Neutrophil (primary cell): ENCODE results near the gene C11orf65.

ENCODE experiments used
- H3K27ac ChIP-seq: fragments of 200-600 bp; sonication (generic); 2 replicates; pipeline ENCODE4 v1.5.1; 2016; ENCODE audit warnings: mild to moderate bottlenecking, moderate library complexity
- H3K27me3 ChIP-seq: fragments of 200-600 bp; sonication (generic); 2 replicates; pipeline ENCODE4 v1.6.0; 2016; ENCODE audit warnings: mild to moderate bottlenecking
- H3K36me3 ChIP-seq: fragments of 200-600 bp; sonication (generic); 2 replicates; pipeline ENCODE4 v1.5.1; 2017
- H3K4me1 ChIP-seq, 2 experiments: fragments of 200-600 bp in 1 of 2; sonication (generic) in 1 of 2; 1 replicate in 1 of 2; 2 replicates in 1 of 2; pipeline versions ENCODE4 v1.5.1 to v1.6.1; 2013 to 2016; ENCODE audit warnings: low read depth in 1 of 2, low read length in 1 of 2, mild to moderate bottlenecking in 1 of 2, moderate library complexity in 1 of 2; ENCODE audit not compliant: control insufficient read depth in 1 of 2, insufficient read depth in 1 of 2
- H3K4me3 ChIP-seq, 2 experiments: fragments of 200-600 bp in 1 of 2; sonication (generic) in 1 of 2; 1 replicate in 1 of 2; 2 replicates in 1 of 2; pipeline ENCODE4 v1.5.1; 2013 to 2016; ENCODE audit warnings: low read depth in 1 of 2, low read length in 1 of 2, mild to moderate bottlenecking in 1 of 2, moderate library complexity in 1 of 2
- H3K9me3 ChIP-seq: fragments of 200-600 bp; sonication (generic); 2 replicates; pipeline ENCODE4 v1.5.1; 2016
- TF ChIP-seq, protein P1 (sequence below): fragments of 200-600 bp; sonication (generic); IDR thresholded peaks from 2 replicates; pipeline ENCODE4 v1.5.1; 2016; ENCODE audit warnings: antibody characterized with exemption

C11orf65 gene, protein sequence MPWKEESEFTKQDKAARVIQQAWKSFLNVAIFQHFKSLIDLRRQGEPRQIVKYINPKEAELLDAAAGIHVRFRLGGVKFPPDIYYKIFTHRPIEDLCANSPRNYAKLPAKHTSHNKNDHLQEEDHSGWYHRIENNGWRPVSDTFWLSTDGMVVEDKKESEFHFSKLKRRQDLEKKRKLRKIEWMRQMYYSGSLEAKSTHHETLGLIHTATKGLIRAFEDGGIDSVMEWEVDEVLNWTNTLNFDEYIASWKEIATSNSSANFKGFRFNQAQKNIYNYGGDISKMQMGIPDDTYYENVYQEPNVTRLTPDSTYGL

DNA sequence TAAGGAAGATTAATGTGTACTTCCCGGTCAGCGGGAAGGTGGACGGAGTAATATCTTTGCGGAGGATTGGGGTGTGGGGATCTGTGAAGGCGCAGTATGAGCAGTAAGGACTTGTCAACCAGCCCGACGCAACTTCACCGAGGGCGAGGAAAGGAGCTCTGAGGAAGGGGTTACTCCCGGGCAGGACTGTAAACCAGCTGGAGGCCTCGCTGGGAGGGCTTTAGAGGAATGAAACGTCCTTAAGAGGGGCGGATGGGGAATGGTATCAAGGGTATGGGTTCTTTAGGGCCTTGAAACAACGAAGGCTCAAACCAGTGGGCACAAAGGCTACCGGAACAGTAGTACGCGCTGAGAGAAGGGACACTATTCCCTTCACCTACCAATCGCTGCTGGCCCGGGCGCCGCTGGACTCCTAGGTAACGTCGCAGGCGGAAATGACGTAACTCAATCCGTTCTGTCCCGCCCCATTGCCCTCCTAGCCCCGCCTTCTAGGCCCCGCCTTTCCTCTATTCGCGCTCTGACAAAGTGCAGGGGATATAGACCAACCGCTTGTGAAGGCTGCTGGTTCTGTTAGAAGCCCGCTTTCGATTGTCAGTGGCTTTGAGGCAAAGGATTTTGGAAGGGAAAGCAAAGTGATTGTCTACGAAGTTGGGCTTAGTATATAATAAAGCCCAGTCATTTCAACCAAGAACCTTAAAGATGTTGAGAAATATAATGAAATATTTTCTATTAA lies at the start of gene C11orf65:
C11orf65 (minus strand) TSS at position 439 of the 733 bp plus-strand sequence. CDS start 5,970 bp downstream, outside the sequence.
- TF ChIP-seq, protein P1, sequence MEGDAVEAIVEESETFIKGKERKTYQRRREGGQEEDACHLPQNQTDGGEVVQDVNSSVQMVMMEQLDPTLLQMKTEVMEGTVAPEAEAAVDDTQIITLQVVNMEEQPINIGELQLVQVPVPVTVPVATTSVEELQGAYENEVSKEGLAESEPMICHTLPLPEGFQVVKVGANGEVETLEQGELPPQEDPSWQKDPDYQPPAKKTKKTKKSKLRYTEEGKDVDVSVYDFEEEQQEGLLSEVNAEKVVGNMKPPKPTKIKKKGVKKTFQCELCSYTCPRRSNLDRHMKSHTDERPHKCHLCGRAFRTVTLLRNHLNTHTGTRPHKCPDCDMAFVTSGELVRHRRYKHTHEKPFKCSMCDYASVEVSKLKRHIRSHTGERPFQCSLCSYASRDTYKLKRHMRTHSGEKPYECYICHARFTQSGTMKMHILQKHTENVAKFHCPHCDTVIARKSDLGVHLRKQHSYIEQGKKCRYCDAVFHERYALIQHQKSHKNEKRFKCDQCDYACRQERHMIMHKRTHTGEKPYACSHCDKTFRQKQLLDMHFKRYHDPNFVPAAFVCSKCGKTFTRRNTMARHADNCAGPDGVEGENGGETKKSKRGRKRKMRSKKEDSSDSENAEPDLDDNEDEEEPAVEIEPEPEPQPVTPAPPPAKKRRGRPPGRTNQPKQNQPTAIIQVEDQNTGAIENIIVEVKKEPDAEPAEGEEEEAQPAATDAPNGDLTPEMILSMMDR = peak; percentile 16
- Histone ChIP-seq H3K36me3 (no peaks in the 10 kb centered on the region), H3K27ac (peak within 1 kb of the TSS; percentile 92), H3K4me1 (peaks cover 16% of the 10 kb centered on the region in 2 experiments), H3K9me3 (no peaks in the 10 kb centered on the region), H3K27me3 (no peaks in the 10 kb centered on the region), H3K4me3 (peak within 1 kb of the TSS; percentile 78 to 98)

DNA sequence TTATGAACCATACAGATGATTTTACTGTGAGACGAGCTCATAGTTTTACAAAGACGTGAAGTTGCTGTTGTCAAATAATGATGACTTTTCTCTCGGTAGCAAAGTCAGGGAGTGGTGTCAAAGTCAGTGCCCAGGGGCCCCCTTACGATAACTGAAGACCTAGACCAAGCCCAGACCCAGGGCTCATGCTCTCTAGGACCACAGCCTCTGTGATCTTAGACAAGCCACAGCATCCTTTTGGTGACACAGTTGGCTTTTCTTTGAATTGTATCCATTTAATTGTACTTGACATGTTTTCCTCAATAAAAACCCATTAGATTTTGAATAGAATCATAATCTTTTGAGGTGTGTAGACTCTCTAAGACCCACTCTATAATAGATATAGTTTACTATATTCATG lies 48.8 kb upstream of the C11orf65 start:
- no peaks in the 10 kb centered on the region for H3K9me3 ChIP-seq
- H3K4me1 ChIP-seq = no peaks in the 10 kb centered on the region
- no peaks in the 10 kb centered on the region for H3K27me3 ChIP-seq
- TF ChIP-seq, protein P1 = no peak
- no peak overlapping the region for H3K27ac ChIP-seq
- no peak overlapping the region for H3K4me3 ChIP-seq
- H3K36me3 ChIP-seq = no peaks in the 10 kb centered on the region

DNA sequence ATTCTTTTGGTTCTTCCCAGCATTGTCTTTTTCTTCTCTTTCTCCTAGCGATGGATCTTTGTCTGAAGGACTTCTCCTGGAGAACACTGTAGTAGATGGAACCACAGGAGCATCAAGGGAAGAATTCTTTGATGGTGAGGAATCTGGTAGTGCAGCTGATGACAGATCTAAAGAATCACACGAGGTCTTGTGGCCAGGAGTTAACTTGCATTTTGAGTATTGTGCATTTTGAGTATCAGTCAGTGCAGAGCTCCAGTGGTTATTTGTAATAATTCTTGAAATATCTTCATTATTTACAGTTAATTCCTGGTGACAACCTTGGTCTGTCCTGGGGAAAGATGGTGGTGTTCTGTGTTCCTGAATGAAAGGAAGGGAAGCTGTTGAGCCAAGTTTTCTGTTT lies 45.4 kb upstream of the C11orf65 start:
- no peaks in the 10 kb centered on the region for H3K4me1 ChIP-seq
- no peaks in the 10 kb centered on the region for H3K9me3 ChIP-seq
- TF ChIP-seq, protein P1 = no peak
- H3K4me3 ChIP-seq = no peak overlapping the region
- H3K36me3 ChIP-seq = no peaks in the 10 kb centered on the region
- no peaks in the 10 kb centered on the region for H3K27me3 ChIP-seq
- H3K27ac ChIP-seq = no peak overlapping the region

DNA sequence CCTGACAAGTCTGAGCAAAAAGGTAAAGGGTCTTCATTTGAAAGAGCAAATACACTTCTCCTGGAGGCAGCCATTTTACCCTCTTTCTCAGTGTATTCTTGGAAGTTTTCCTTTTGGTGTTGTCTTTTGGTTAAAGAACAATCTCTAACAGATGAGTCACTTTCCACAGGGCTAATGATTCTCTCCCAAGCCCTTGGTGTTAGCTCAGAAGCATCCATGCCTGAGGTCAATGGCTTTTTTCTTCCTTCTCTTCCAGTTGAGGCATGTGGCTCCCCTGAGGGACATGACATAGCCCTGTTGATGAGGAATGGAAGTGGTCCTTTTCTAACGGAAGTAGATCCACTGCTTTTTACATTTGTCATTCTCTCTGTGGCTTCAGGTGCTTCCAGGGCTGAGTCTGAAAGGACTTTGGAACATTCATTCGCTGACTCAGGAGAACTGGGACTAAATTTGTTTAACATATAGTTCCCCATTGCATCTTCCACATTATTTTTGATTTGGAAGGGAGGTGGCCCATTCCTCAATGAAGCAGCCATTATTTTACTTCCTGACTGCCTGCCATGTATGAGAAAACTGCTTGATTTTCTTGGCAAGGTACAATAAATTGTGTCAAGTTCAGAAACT lies 44.6 kb upstream of the C11orf65 start:
- Histone ChIP-seq H3K4me1 (no peaks in the 10 kb centered on the region), H3K4me3 (no peak overlapping the region), H3K9me3 (no peaks in the 10 kb centered on the region), H3K27ac (no peak overlapping the region), H3K36me3 (no peaks in the 10 kb centered on the region), H3K27me3 (no peaks in the 10 kb centered on the region)
- TF ChIP-seq, protein P1 = no peak

DNA sequence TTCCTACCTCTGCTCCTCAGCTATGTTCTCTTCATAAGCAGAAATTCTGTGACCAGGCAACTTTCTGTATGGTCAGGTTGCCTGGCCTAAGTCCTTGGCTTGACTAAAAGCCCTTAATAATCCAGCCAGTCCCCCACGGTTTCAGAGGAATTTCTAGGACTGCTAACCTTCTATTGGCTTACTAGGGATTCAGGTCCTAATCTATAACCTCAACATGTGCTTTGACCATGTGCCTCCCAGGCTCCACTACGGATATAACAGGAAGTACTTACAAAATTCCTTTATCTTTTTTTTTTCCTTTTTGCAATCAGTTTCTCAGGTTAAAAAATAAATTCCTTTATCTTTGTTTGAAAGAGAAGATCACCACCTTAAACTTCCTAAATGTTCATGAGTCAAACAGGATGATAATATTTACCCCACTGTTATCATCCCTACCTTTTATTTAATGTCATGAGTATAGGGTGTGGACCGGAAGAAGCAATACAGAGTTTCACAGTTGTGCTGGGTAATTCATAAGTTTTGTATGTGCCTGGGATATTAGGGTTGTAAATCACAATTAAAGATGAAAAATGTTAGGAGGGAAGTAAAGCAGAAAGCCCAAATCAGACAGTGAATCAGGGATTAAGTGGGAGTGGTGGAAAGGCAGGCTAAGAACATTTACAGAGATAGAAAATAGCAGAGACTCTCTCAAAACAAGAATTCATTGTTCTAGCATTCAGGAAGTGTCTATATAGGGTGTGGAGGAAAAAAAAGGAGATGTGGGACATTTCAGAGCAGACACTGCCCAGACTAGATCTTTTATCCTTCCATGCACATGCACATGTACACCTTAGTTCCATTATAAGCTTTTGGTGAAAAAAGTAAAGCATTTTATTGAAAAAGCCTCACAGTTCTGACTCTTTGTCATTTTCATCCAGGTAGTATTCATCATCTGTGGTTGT lies 41.6 kb upstream of the C11orf65 start:
- Histone ChIP-seq H3K27ac (no peak overlapping the region), H3K4me3 (no peak overlapping the region), H3K27me3 (no peaks in the 10 kb centered on the region), H3K4me1 (no peaks in the 10 kb centered on the region), H3K9me3 (no peaks in the 10 kb centered on the region), H3K36me3 (no peaks in the 10 kb centered on the region)
- TF ChIP-seq, protein P1 = no peak
